Mesendoderm (in vitro differentiated cells): ENCODE data around the gene LY9.

Experiments
- DNase-seq: peaks from one replicate; pipeline ENCODE4 v3.0.0; 2013
- H2AK5ac ChIP-seq: 2 replicates; pipeline ENCODE4 v1.6.1; 2013; ENCODE audit warnings: low read length, inconsistent platforms
- H2BK120ac ChIP-seq: 2 replicates; pipeline ENCODE4 v1.6.1; 2013; ENCODE audit warnings: low read depth, mild to moderate bottlenecking, low read length, moderate library complexity, mixed read lengths
- H2BK15ac ChIP-seq: replicated peaks from 2 replicates; pipeline ENCODE4 v1.6.1; 2013; ENCODE audit warnings: low read depth, mild to moderate bottlenecking, moderate library complexity
- H2BK5ac ChIP-seq: 2 replicates; pipeline ENCODE4 v1.6.1; 2013; ENCODE audit warnings: low read length, inconsistent platforms
- H3K18ac ChIP-seq: 2 replicates; pipeline ENCODE4 v1.6.1; 2013; ENCODE audit warnings: mild to moderate bottlenecking, low read length, mixed read lengths
- H3K23ac ChIP-seq: one replicate; pipeline ENCODE4 v1.6.1; 2013; ENCODE audit warnings: low read length
- H3K27ac ChIP-seq: 2 replicates; pipeline ENCODE4 v1.5.1; 2013; ENCODE audit warnings: low read depth, mild to moderate bottlenecking, inconsistent platforms, low read length, moderate library complexity
- H3K27me3 ChIP-seq: 2 replicates; pipeline ENCODE4 v1.6.1; 2013; ENCODE audit warnings: low read length, control low read depth, mild to moderate bottlenecking, inconsistent platforms; ENCODE audit not compliant: insufficient read depth, poor library complexity
- H3K36me3 ChIP-seq: 2 replicates; pipeline ENCODE4 v1.6.1; 2013; ENCODE audit warnings: low read length, inconsistent platforms; ENCODE audit not compliant: control insufficient read depth, insufficient read depth
- H3K4ac ChIP-seq: one replicate; pipeline ENCODE4 v1.6.1; 2013; ENCODE audit warnings: low read depth, mild to moderate bottlenecking, low read length, moderate library complexity
- H3K4me1 ChIP-seq: 2 replicates; pipeline ENCODE4 v1.6.1; 2013; ENCODE audit warnings: low read depth, low read length, inconsistent platforms; ENCODE audit not compliant: control insufficient read depth
- H3K4me2 ChIP-seq: 2 replicates; pipeline ENCODE4 v1.6.1; 2013; ENCODE audit warnings: low read length
- H3K4me3 ChIP-seq: 2 replicates; pipeline ENCODE4 v1.5.1; 2013; ENCODE audit warnings: mild to moderate bottlenecking, low read length
- H3K56ac ChIP-seq: one replicate; pipeline ENCODE4 v1.6.1; 2013; ENCODE audit warnings: low read length
- H3K79me1 ChIP-seq: 2 replicates; pipeline ENCODE4 v1.6.1; 2013; ENCODE audit warnings: low read length, inconsistent platforms
- H3K79me2 ChIP-seq: 2 replicates; pipeline ENCODE4 v1.6.1; 2013; ENCODE audit warnings: mild to moderate bottlenecking, low read length; ENCODE audit not compliant: control insufficient read depth, insufficient read depth
- H3K9ac ChIP-seq: 2 replicates; pipeline ENCODE4 v1.6.1; 2013; ENCODE audit warnings: low read length, inconsistent platforms
- H4K5ac ChIP-seq: one replicate; pipeline ENCODE4 v1.6.1; 2013; ENCODE audit warnings: low read length
- H4K8ac ChIP-seq: one replicate; pipeline ENCODE4 v1.6.1; 2013; ENCODE audit warnings: low read depth, mild to moderate bottlenecking, control low read depth, low read length, moderate library complexity
- WGBS: extraction: QIAGEN DNeasy Blood & Tissue Kit; methylation state at CpG from one replicate; pipeline ENCODE4 v1.1.7; 2013; ENCODE audit warnings: low lambda C conversion rate, missing lambda C conversion rate; ENCODE audit not compliant: insufficient coverage; ENCODE audit errors: extremely low coverage; 5-methylcytosine and 5-hydroxymethylcytosine counted together

Gene LY9

DNA sequence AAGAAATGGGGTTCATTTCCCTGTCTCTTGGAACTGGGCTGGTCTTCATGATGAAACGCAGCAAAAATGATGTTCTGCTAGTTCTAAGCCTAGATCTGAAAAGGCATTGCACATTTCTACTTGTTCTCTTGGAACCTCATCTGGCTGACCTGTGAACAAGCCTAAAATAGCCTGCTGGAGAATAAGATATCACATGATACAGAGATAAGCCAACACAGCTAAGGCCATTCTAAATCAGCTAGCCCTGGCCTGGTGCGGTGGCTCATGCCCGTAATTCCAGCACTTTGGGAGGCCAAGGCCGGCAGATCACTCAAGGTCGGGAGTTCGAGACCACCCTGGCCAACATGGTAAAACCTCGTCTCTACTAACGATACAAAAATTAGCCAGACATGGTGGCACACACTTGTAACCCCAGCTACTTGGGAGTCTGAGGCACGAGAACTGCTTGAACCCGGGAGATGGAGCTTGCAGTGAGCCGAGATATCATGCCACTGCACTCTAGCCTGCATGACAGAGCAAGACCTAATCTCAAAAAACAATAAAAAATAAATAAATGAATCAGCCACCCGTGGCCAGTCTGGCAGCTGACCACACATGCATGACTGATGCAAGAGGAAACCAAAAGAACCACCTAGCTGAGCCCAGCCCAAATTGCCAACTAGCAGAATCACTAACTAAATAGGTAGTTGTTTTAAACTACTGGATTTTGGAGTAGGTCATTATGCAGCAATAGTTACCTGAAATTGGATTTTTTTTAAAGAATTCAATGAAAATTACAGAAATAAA lies 48.7 kb downstream of the LY9 start:
- no CpG with 5 or more reads among the region's 12 CpGs for WGBS
- no peaks in the 10 kb centered on the region for H3K4me1 ChIP-seq
- no peak overlapping the region for H4K5ac ChIP-seq
- no peak overlapping the region for H3K18ac ChIP-seq
- no peak overlapping the region for H3K4me3 ChIP-seq
- H4K8ac ChIP-seq: no peak overlapping the region
- no peak overlapping the region for H2BK15ac ChIP-seq
- H3K23ac ChIP-seq: no peak overlapping the region
- DNase-seq: no peak
- H3K9ac ChIP-seq: no peak overlapping the region
- no peaks in the 10 kb centered on the region for H3K27me3 ChIP-seq
- H3K27ac ChIP-seq: no peak overlapping the region
- no peak overlapping the region for H2BK5ac ChIP-seq
- no peaks in the 10 kb centered on the region for H3K79me1 ChIP-seq
- H2BK120ac ChIP-seq: no peak overlapping the region
- no peak overlapping the region for H3K4me2 ChIP-seq
- no peak overlapping the region for H2AK5ac ChIP-seq
- no peaks in the 10 kb centered on the region for H3K36me3 ChIP-seq
- H3K4ac ChIP-seq: no peak overlapping the region
- no peaks in the 10 kb centered on the region for H3K79me2 ChIP-seq
- no peak overlapping the region for H3K56ac ChIP-seq

- Histone ChIP-seq H3K36me3 (no peaks in the 10 kb centered on the region), H3K27me3 (no peaks in the 10 kb centered on the region), H3K4me2 (no peak overlapping the region), H2AK5ac (no peak overlapping the region), H4K5ac (no peak overlapping the region), H2BK120ac (no peak overlapping the region), H3K23ac (no peak overlapping the region), H3K27ac (no peak overlapping the region), H3K4ac (no peak overlapping the region), H3K9ac (no peak overlapping the region), H2BK5ac (no peak overlapping the region), H2BK15ac (no peak overlapping the region), H3K4me1 (no peaks in the 10 kb centered on the region), H3K56ac (no peak overlapping the region), H3K79me2 (no peaks in the 10 kb centered on the region), H4K8ac (no peak overlapping the region), H3K18ac (no peak overlapping the region), H3K79me1 (no peaks in the 10 kb centered on the region), H3K4me3 (no peak overlapping the region)
- no peak for DNase-seq
- WGBS: no CpG with 5 or more reads among the region's 12 CpGs
These were observed 50.3 kb downstream of the LY9 start for GRCh38 chr1:160846281-160846680.

DNA sequence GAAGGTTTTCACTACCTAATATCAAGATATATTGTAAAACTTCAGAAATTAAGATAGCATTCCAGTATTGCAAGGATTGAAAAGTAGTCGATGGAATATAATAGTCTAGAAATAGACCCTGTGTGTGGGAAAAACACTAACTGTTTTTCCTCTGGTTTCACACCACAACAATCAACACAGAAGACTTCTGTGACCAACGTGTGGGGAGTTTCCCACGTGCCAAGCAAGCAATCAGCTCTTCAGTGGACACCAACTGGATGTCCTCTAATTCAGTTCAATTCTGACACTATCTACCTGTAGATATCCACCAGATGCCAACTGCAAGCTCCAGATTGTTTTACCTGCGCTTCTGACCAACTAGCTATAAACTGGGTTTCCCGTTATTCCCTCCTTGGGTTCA lies 54.6 kb downstream of the LY9 start:
- WGBS: no CpG with 5 or more reads among the region's 5 CpGs
- no peak overlapping the region for H2BK15ac ChIP-seq

GRCh38 chr1:160850993-160851392 lies 55.0 kb downstream of the LY9 start:
- H3K27me3 ChIP-seq: no peaks in the 10 kb centered on the region
- no peak overlapping the region for H3K9ac ChIP-seq
- no peak overlapping the region for H2AK5ac ChIP-seq
- no peak overlapping the region for H2BK15ac ChIP-seq
- no peak overlapping the region for H3K56ac ChIP-seq
- H3K18ac ChIP-seq: no peak overlapping the region
- no peak overlapping the region for H3K4me2 ChIP-seq
- no CpG with 5 or more reads among the region's 8 CpGs for WGBS
- no peak overlapping the region for H4K8ac ChIP-seq
- DNase-seq: no peak
- no peak overlapping the region for H3K4me3 ChIP-seq
- no peaks in the 10 kb centered on the region for H3K79me1 ChIP-seq
- H3K4me1 ChIP-seq: no peaks in the 10 kb centered on the region
- no peak overlapping the region for H3K27ac ChIP-seq
- H4K5ac ChIP-seq: no peak overlapping the region
- H2BK120ac ChIP-seq: no peak overlapping the region
- H2BK5ac ChIP-seq: no peak overlapping the region
- H3K79me2 ChIP-seq: no peaks in the 10 kb centered on the region
- H3K4ac ChIP-seq: no peak overlapping the region
- no peaks in the 10 kb centered on the region for H3K36me3 ChIP-seq
- H3K23ac ChIP-seq: no peak overlapping the region

More for the DNA sequence above, 54.6 kb downstream of the LY9 start:
- DNase-seq: no peak
- H3K56ac ChIP-seq: no peak overlapping the region
- no peak overlapping the region for H3K9ac ChIP-seq
- H2BK120ac ChIP-seq: no peak overlapping the region
- no peak overlapping the region for H3K18ac ChIP-seq
- H3K27ac ChIP-seq: no peak overlapping the region
- no peaks in the 10 kb centered on the region for H3K27me3 ChIP-seq
- H2AK5ac ChIP-seq: no peak overlapping the region
- H3K4me2 ChIP-seq: no peak overlapping the region
- H3K23ac ChIP-seq: no peak overlapping the region
- no peaks in the 10 kb centered on the region for H3K79me1 ChIP-seq
- H3K4me3 ChIP-seq: no peak overlapping the region
- no peaks in the 10 kb centered on the region for H3K36me3 ChIP-seq
- H3K79me2 ChIP-seq: no peaks in the 10 kb centered on the region
- no peak overlapping the region for H4K5ac ChIP-seq
- no peak overlapping the region for H3K4ac ChIP-seq
- no peak overlapping the region for H4K8ac ChIP-seq
- H2BK5ac ChIP-seq: no peak overlapping the region
- no peaks in the 10 kb centered on the region for H3K4me1 ChIP-seq

DNA sequence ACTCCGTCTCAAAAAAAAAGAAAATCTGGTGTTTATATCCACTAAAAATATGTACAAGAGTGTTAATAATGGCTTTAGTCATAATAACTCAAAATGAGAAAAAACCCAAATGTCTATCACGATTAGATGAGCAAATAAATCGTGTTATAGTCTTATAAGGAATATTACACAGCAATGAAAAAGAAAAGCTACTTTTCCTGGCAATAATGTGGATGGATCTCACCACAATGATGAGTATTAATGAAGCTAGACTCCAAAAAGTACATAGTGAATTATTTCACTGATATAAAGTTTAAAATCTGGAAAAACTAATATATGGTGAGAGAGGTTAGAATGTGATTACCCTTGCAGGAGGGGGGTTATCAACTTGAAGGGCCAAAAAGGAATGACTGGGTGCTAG lies 57.0 kb downstream of the LY9 start:
- Histone ChIP-seq H2BK120ac (no peak overlapping the region), H3K18ac (no peak overlapping the region), H3K4ac (no peak overlapping the region), H3K56ac (no peak overlapping the region), H3K4me1 (no peaks in the 10 kb centered on the region), H3K9ac (no peak overlapping the region), H3K79me1 (no peaks in the 10 kb centered on the region), H3K4me2 (no peak overlapping the region), H3K27me3 (no peaks in the 10 kb centered on the region), H2BK5ac (no peak overlapping the region), H3K4me3 (no peak overlapping the region), H4K5ac (no peak overlapping the region), H3K27ac (no peak overlapping the region), H3K23ac (no peak overlapping the region), H3K36me3 (no peaks in the 10 kb centered on the region), H4K8ac (no peak overlapping the region), H2BK15ac (no peak overlapping the region), H3K79me2 (no peaks in the 10 kb centered on the region), H2AK5ac (no peak overlapping the region)
- no peak for DNase-seq
- no CpG with 5 or more reads among the region's 3 CpGs for WGBS

- DNase-seq: no peak
- Histone ChIP-seq H3K56ac (no peak overlapping the region), H3K4me1 (no peaks in the 10 kb centered on the region), H3K9ac (no peak overlapping the region), H3K18ac (no peak overlapping the region), H3K23ac (no peak overlapping the region), H2BK5ac (no peak overlapping the region), H3K27ac (no peak overlapping the region), H4K5ac (no peak overlapping the region), H2BK120ac (no peak overlapping the region), H3K79me2 (no peaks in the 10 kb centered on the region), H4K8ac (no peak overlapping the region), H3K79me1 (no peaks in the 10 kb centered on the region), H3K36me3 (no peaks in the 10 kb centered on the region), H3K4ac (no peak overlapping the region), H2BK15ac (no peak overlapping the region), H3K4me3 (no peak overlapping the region), H2AK5ac (no peak overlapping the region), H3K4me2 (no peak overlapping the region), H3K27me3 (no peaks in the 10 kb centered on the region)
- WGBS: no CpG with 5 or more reads among the region's 2 CpGs
These were observed 57.8 kb downstream of the LY9 start for GRCh38 chr1:160853754-160854153.
